ENCODE measurements around the gene SPESP1.
A peak's percentile ranks its signal among the peaks of the same experiment; 100 is the strongest.
"Not testable (repeated sequence)": the region's sequence is repeated elsewhere in the genome, so short reads cannot be mapped to it uniquely, and the experiment has no call there.

The SPESP1 gene

DNA sequence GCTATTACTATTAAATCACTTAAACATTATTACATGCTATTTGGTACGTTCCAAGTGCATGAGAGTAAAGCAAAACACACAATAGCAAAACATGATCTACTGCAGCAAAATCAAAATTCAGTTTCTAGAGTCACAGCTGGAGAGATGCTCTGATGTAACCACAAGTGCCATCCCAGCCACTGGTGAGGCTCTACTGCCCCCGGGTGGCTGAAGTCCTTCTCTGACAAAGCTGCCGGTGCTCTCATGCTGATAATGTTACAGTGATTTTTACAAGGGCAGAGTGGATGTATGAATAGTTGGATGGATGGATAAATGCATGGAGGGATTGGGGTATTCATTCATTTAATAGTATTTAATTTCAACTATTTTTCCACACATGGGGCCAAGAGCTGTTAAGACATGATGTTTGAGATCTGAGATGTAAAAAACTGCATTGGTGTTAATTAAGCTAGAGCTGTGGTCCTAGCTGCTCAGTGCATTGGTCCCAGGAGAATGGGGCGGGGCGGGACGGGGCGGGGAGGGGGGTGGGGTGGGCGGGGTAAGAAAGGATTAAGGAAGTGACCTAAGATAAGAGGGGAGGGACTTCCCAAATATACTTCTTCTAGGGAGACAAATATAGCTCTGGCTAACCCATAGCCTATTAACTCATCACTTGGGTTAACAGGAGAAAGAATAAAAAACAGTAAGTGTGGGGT is 5.3 kb upstream of the SPESP1 start:
- H3K27ac Mint-ChIP-seq, result no peak overlapping the region
- peak; percentile 25 for DNase-seq (ENCODE audit: low spot score)
- H3K4me3 Mint-ChIP-seq, result no peak overlapping the region
- H3K36me3 Mint-ChIP-seq (ENCODE audit: low read depth), result no peaks in the 10 kb centered on the region
- H3K4me1 Mint-ChIP-seq (ENCODE audit: low read depth), result peaks cover 2% of the 10 kb centered on the region
- H3K9me3 Mint-ChIP-seq, result no peaks in the 10 kb centered on the region
- H3K27me3 Mint-ChIP-seq (ENCODE audit: low read depth), result peaks cover 16% of the 10 kb centered on the region

DNA sequence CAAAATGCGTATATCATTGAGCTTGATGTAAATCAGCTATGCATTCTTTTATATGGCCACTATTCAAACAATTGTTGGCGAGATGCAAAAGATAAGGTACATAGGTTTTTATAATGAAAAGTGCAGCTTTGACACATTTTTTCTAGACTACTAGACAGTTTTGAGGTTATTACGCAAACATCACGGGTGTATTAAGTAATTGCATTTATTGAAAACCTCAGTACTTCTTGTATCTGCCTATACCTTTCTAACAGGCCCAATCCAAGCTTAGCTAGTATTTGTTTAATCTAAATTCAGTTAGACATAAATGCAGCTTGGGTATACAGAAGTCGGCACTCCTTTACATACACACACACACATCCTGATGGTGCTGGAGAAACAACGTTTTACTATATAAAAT is 2.7 kb downstream of the SPESP1 start:
- Mint-ChIP-seq H3K9me3 (no peaks in the 10 kb centered on the region), H3K27me3 (ENCODE audit: low read depth) (peaks cover 8% of the 10 kb centered on the region), H3K36me3 (ENCODE audit: low read depth) (no peaks in the 10 kb centered on the region), H3K4me3 (no peak overlapping the region), H3K27ac (no peak overlapping the region), H3K4me1 (ENCODE audit: low read depth) (no peaks in the 10 kb centered on the region)
- no peak for DNase-seq (ENCODE audit: low spot score)

DNA sequence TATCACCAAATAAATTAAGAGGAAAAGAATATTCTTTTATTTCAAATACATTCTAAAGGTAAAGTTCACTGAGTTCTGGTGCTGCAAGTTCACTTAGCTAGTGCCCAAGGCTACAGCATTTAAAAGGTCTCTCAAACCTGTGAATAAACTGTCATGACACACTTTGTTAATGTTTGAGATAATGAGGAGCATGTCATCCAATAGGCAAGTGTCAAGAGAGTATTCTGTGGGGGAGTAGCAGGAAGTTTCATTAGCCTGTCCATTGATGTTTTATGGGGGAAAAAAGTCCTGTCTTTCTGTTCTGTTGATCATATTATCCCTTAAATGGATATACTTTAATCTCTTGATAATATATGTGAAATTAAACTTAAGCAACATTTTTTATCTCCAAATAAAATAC is 4.0 kb downstream of the SPESP1 start:
- DNase-seq (ENCODE audit: low spot score), result no peak
- Mint-ChIP-seq H3K9me3 (no peaks in the 10 kb centered on the region), H3K27me3 (ENCODE audit: low read depth) (peaks cover 8% of the 10 kb centered on the region), H3K4me3 (no peak overlapping the region), H3K36me3 (ENCODE audit: low read depth) (no peaks in the 10 kb centered on the region), H3K4me1 (ENCODE audit: low read depth) (no peaks in the 10 kb centered on the region), H3K27ac (no peak overlapping the region)

DNA sequence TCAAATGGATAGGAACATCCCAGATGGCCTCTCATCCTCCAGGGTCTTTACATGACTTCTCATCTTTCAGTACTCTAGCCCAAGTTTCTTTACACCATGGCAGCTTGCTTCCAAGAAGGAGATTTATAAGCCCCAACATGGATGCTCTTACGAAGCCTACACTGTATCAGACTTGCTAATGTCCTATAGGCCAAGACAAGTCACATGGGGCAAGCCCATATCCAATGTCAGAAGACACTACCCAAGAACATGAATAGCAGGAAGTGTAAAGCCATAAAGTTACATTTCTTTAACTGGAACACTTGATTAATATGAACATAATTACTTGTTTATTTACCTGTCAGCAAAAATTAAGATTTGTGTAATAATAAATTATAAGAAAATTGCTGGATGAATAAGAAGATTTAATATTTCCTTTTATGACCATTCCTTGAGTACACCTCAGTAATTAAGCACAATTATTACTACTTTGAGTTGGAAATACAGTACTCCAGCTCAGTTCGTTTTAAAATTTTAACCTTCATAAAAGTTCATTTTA is 5.1 kb downstream of the SPESP1 start:
- H3K36me3 Mint-ChIP-seq (ENCODE audit: low read depth), result no peaks in the 10 kb centered on the region
- H3K4me1 Mint-ChIP-seq (ENCODE audit: low read depth), result no peaks in the 10 kb centered on the region
- DNase-seq (ENCODE audit: low spot score), result no peak
- no peak overlapping the region for H3K4me3 Mint-ChIP-seq
- no peaks in the 10 kb centered on the region for H3K9me3 Mint-ChIP-seq
- peaks cover 8% of the 10 kb centered on the region for H3K27me3 Mint-ChIP-seq (ENCODE audit: low read depth)
- no peak overlapping the region for H3K27ac Mint-ChIP-seq

DNA sequence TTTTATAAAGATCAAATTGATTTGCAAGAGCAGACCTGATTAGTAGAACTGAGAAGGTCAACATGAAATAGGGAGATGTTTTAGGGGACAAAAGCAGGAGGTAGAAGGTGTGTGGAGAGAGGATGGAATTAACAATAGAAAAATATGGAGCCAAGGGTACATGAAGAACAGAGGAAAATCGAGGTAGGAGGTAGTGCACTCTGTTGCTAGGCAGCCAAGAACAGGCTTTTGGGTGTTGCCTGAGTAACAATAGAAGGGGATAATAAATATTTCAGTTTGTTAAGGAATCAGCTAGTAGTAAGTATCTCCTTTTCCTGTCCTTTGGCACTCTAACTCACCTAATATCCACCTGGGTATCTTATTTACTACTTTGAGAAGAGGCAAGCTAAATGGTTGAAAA is 9.2 kb downstream of the SPESP1 start:
- Mint-ChIP-seq H3K4me1 (ENCODE audit: low read depth) (no peaks in the 10 kb centered on the region), H3K4me3 (no peak overlapping the region), H3K36me3 (ENCODE audit: low read depth) (no peaks in the 10 kb centered on the region), H3K27ac (no peak overlapping the region), H3K9me3 (no peaks in the 10 kb centered on the region), H3K27me3 (ENCODE audit: low read depth) (peaks cover 12% of the 10 kb centered on the region)
- DNase-seq (ENCODE audit: low spot score), result no peak

DNA sequence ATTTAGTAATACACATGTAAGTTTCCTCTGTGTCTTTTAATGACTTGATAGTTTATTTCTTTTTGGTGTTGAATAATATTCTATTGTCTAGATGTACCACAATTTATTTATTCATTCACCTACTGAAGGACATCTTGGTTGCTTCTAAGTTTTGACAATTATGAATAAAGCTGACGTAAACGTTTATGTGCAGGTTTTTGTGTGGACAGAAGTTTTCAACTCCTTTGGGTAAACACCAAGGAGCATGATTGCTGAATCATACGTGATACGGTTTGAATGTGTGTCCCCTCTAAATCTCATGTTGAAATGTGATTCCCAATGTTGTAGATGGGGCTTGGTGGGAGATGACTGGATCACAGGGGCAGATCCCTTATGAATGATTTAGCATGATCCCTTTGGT is 21.5 kb downstream of the SPESP1 start:
- Mint-ChIP-seq H3K4me3 (no peak overlapping the region), H3K36me3 (ENCODE audit: low read depth) (no peaks in the 10 kb centered on the region), H3K27ac (no peak overlapping the region), H3K4me1 (ENCODE audit: low read depth) (no peaks in the 10 kb centered on the region), H3K9me3 (no peaks in the 10 kb centered on the region), H3K27me3 (ENCODE audit: low read depth) (peaks cover 14% of the 10 kb centered on the region)
- DNase-seq (ENCODE audit: low spot score), result no peak

DNA sequence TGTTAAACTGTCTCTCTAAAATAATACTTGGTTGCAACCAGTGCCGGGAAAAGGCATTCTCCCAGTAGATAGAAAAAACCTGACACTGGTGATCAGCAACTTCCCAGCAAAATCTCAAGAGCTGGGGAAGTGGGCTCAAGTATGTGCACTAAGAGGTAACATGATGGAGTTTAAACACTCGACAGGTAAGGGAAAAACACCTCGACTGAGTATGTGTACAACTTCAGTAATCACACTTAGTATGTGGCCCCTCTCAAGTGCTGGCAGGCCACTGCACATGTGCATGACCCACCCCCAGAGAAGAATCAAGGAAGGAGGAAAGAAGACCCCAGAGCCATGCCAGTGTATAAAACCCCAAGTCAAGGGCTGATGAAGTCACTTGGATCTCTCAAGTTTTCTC is 27.4 kb downstream of the SPESP1 start:
- Mint-ChIP-seq H3K27ac (no peak overlapping the region), H3K4me3 (no peak overlapping the region), H3K27me3 (ENCODE audit: low read depth) (peaks cover 18% of the 10 kb centered on the region), H3K36me3 (ENCODE audit: low read depth) (no peaks in the 10 kb centered on the region), H3K9me3 (no peaks in the 10 kb centered on the region), H3K4me1 (ENCODE audit: low read depth) (no peaks in the 10 kb centered on the region)
- no peak for DNase-seq (ENCODE audit: low spot score)

DNA sequence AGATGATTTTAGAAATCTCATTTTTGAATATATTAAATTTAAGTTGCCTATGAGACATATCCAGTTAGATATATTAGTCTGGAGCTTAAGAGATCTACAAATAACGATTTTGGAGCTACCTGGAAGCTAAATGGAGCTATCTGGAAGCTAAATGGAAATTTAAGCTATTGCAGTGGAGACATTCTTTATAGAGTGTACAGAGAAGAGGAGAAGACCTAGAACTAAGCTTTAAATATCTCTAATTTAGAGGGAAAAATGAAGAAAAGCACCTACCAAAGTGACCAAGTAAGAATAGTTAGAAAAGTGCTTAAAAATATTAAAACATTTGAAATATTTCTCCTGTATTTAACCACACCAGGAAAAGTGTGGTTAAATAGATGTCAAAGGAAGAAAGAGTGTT is 28.3 kb downstream of the SPESP1 start:
- no peak overlapping the region for H3K4me3 Mint-ChIP-seq
- DNase-seq (ENCODE audit: low spot score), result no peak
- H3K9me3 Mint-ChIP-seq, result no peaks in the 10 kb centered on the region
- no peaks in the 10 kb centered on the region for H3K36me3 Mint-ChIP-seq (ENCODE audit: low read depth)
- H3K27ac Mint-ChIP-seq, result no peak overlapping the region
- peaks cover 16% of the 10 kb centered on the region for H3K27me3 Mint-ChIP-seq (ENCODE audit: low read depth)
- H3K4me1 Mint-ChIP-seq (ENCODE audit: low read depth), result no peaks in the 10 kb centered on the region

DNA sequence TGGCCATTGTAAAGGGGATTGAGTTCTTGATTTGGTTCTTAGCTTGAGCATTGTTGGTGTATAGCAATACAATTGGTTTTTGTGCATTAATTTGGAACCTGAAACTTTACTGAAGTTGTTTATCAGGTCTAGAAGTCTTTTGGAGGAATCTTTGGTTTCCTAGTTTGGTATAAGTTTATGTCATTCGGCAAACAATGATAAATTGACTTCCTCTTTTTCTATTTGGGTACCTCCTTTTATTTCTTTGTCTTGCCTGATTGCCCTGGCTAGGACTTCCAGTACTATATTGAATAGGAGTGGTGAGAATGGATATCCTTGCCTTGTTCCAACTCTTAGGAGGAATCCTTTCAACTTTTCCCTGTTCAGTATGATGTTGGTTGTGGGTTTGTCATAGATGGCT is 32.1 kb downstream of the SPESP1 start:
- Mint-ChIP-seq H3K27ac (no peak overlapping the region), H3K4me3 (no peak overlapping the region), H3K4me1 (ENCODE audit: low read depth) (no peaks in the 10 kb centered on the region), H3K27me3 (ENCODE audit: low read depth) (peaks cover 9% of the 10 kb centered on the region), H3K36me3 (ENCODE audit: low read depth) (no peaks in the 10 kb centered on the region), H3K9me3 (peaks cover 6% of the 10 kb centered on the region)
- no peak for DNase-seq (ENCODE audit: low spot score)

DNA sequence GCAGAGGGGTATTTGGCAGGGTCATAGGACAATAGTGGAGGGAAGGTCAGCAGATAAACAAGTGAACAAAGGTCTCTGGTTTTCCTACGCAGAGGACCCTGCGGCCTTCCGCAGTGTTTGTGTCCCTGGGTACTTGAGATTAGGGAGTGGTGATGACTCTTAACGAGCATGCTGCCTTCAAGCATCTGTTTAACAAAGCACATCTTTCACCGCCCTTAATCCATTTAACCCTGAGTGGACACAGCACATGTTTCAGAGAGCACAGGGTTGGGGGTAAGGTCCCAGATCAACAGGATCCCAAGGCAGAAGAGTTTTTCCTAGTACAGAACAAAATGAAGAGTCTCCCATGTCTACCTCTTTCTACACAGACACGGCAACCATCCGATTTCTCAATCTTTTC is 33.4 kb downstream of the SPESP1 start:
- not testable (repeated sequence) for H3K27ac Mint-ChIP-seq; H3K4me1 Mint-ChIP-seq (ENCODE audit: low read depth); H3K36me3 Mint-ChIP-seq (ENCODE audit: low read depth); DNase-seq (ENCODE audit: low spot score); H3K4me3 Mint-ChIP-seq
- Mint-ChIP-seq H3K9me3 (peaks cover 10% of the 10 kb centered on the region), H3K27me3 (ENCODE audit: low read depth) (peaks cover 11% of the 10 kb centered on the region)

DNA sequence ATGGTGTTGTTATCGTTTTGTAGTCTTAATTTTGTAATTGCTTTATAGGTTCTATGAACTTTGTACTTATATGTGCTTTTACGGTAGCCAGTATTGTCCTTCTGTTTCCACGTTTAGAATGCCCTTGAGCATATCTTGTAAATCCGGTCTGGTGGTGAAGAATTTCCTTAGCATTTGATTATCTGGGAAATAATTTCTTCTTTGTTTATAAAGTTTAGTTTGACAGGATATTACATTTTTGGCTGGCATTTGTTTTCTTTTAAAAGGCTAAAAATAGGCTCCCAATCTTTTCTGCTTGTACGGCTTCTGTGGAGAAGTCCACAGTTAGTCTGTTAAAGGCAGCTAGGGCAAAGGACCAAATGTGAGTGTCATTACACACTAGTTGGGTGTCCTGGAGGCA is 36.7 kb downstream of the SPESP1 start:
- Mint-ChIP-seq H3K4me1 (ENCODE audit: low read depth) (no peaks in the 10 kb centered on the region), H3K27ac (no peak overlapping the region), H3K36me3 (ENCODE audit: low read depth) (no peaks in the 10 kb centered on the region), H3K9me3 (peaks cover 19% of the 10 kb centered on the region), H3K4me3 (no peak overlapping the region), H3K27me3 (ENCODE audit: low read depth) (peaks cover 10% of the 10 kb centered on the region)
- no peak for DNase-seq (ENCODE audit: low spot score)

DNA sequence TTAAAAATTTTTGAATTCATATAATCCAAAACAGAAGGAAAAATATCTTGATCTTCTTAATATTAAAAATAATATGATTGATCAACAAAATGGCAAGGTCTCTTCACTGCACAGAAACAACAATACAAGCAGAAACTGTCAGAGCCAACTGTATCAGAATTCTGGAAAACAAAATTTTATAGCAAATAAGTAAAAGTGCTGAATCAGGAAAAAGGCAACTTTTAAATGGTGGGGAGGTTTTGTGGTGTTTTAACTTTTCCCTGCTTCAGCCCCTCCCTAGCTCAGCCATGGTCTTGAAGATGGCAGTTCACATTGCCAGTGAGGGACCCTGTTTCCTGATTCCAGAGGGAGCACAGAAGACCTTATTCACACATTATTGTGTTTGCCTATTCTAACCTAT is 37.6 kb downstream of the SPESP1 start:
- no peaks in the 10 kb centered on the region for H3K4me1 Mint-ChIP-seq (ENCODE audit: low read depth)
- H3K36me3 Mint-ChIP-seq (ENCODE audit: low read depth), result no peaks in the 10 kb centered on the region
- peaks cover 19% of the 10 kb centered on the region for H3K9me3 Mint-ChIP-seq
- H3K27me3 Mint-ChIP-seq (ENCODE audit: low read depth), result peaks cover 9% of the 10 kb centered on the region
- no peak overlapping the region for H3K27ac Mint-ChIP-seq
- DNase-seq (ENCODE audit: low spot score), result no peak
- H3K4me3 Mint-ChIP-seq, result no peak overlapping the region

DNA sequence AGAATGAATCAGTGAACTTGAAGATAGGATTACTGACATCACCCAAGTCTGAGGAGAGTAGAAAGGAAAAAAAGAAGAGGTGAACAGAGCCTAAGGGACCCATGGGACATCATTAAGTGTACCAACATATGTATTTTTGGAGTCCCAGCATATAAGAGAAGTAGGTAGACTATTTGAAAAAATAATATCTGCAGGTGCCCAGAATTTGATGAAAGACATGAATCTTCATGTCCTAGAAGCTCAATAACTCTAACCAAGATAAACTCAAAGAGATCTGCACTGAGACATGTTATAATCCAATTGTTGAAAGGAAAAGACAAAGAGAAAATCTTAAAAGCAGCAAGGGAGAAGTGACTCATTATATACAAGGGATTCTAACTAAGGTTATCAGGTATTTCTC is 39.0 kb downstream of the SPESP1 start:
- Mint-ChIP-seq H3K9me3 (peaks cover 19% of the 10 kb centered on the region), H3K27me3 (ENCODE audit: low read depth) (peaks cover 11% of the 10 kb centered on the region), H3K4me1 (ENCODE audit: low read depth) (no peaks in the 10 kb centered on the region), H3K36me3 (ENCODE audit: low read depth) (no peaks in the 10 kb centered on the region), H3K4me3 (no peak overlapping the region), H3K27ac (no peak overlapping the region)
- no peak for DNase-seq (ENCODE audit: low spot score)

DNA sequence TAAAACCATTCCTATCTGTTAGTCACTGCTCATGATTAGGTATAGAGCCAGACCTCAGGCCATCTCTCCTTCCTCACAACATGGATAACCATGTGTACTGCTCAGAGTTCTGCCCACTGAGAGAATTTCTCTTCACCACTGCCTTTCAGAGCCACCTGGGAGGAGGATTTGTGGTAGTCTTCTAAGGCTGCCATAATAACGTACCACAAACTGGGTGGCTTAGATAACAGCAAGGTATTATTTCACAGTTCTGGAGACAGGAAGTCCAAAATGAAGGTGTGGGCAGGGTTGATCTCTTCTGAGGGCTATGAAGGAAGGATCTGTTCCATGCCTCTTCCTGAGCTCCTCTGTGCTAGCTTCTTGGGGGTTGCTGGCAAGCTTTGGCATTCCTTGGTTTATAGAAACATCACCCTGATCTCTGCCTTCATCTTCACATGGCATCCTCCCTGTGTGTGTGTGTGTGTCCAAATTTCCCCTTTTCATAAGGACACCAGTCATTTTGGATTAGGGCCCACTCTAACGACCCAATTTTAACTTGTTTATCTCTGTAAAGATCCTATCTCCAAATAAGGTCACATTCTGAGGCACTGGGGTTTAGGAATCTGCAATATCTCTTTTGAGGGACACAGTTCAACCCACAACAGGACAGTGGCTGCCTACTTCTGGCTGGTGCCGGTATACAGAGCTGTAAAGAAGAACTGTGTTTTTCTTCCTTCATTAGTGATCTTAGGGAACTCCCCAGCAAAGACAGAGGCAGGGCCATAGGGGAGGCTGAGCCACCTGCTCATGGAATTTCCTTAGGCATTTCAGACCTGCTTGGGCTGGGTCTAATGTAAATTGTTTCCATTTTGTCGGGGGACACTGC is 42.1 kb downstream of the SPESP1 start:
- no peak overlapping the region for H3K4me3 Mint-ChIP-seq
- H3K36me3 Mint-ChIP-seq (ENCODE audit: low read depth), result no peaks in the 10 kb centered on the region
- H3K9me3 Mint-ChIP-seq, result peaks cover 13% of the 10 kb centered on the region
- H3K27ac Mint-ChIP-seq, result no peak overlapping the region
- H3K4me1 Mint-ChIP-seq (ENCODE audit: low read depth), result no peaks in the 10 kb centered on the region
- DNase-seq (ENCODE audit: low spot score), result no peak
- peaks cover 7% of the 10 kb centered on the region for H3K27me3 Mint-ChIP-seq (ENCODE audit: low read depth)

Measured in T-helper 2 cell treated with Interferon-gamma antibody and Interleukin-4, amounts not matched to agents 5 μg/mL and 100 μg/mL, for 36 hours (primary cell).